ENCODE data around the gene CCDC137. TPM values are rescaled to one million over a fixed set of nuclear protein-coding genes. Genes with fewer than 3 reads are reported as not detected.
A peak's percentile ranks its signal among the peaks of the same experiment; 100 is the strongest.

CCDC137 gene
- total and polyA plus RNA-seq, 2 of the 13 experiments (the other 11 are each of a cell fraction or from before 2014, with no cell fraction given), result 14.6 to 39.1 TPM

GRCh38 chr17:81636505-81637288 lies 29.8 kb upstream of the CCDC137 start, which contains the start of the genes NPLOC4 and TSPAN10 (continued):
- TF ChIP-seq ZBTB33 (CRISPR knock-in tag; IDR thresholded peaks at IDR 0.05) (peak; percentile 57), SRSF4 (IDR thresholded peaks at IDR 0.05; ENCODE audit: low read depth, low read length, poor library complexity, severe bottlenecking) (no peak), GPN1 (CRISPR knock-in tag; IDR thresholded peaks at IDR 0.05; ENCODE audit: borderline replicate concordance) (no peak; the same call in 1 of the 2 replicates), ZNF598 (CRISPR knock-in tag; IDR thresholded peaks at IDR 0.05; ENCODE audit: borderline replicate concordance) (no peak), ZNF264 (CRISPR knock-in tag; IDR thresholded peaks at IDR 0.05) (peak; percentile 86), GMEB1 (CRISPR knock-in tag; IDR thresholded peaks at IDR 0.05; ENCODE audit: borderline replicate concordance) (peak; percentile 97), ZNF282 (IDR thresholded peaks at IDR 0.05; ENCODE audit: partially characterized antibody) (no peak), TEAD2 (CRISPR knock-in tag; IDR thresholded peaks at IDR 0.05) (0 out of 2 replicates have a peak, but pooled peaks have one; percentile 20), ZNF329 (CRISPR knock-in tag; IDR thresholded peaks at IDR 0.05; ENCODE audit: low read depth) (peak; percentile 91), ZNF652 (CRISPR knock-in tag; IDR thresholded peaks at IDR 0.05; ENCODE audit: borderline replicate concordance, low read depth) (peak; percentile 35; the same call in 1 of the 2 replicates), ZNF720 (CRISPR knock-in tag; IDR thresholded peaks at IDR 0.05) (peak; percentile 79; the same call in 1 of the 2 replicates), NR2F6 (IDR thresholded peaks at IDR 0.05) (no peak), NR2F6 (CRISPR knock-in tag; IDR thresholded peaks at IDR 0.05) (peak; percentile 70; the same call in 1 of the 2 replicates), RFXANK (CRISPR knock-in tag; IDR thresholded peaks at IDR 0.05) (peak; percentile 80; the same call in 1 of the 2 replicates), ZFAT (CRISPR knock-in tag; conservative IDR thresholded peaks at IDR 0.05) (no peak), DDIT3 (CRISPR knock-in tag; IDR thresholded peaks at IDR 0.05) (no peak), IKZF1 (IDR thresholded peaks at IDR 0.05) (no peak), ZNF512B (CRISPR knock-in tag; IDR thresholded peaks at IDR 0.05; ENCODE audit: borderline replicate concordance) (0 out of 2 replicates have a peak, but pooled peaks have one; percentile 27), ZNF101 (CRISPR knock-in tag; IDR thresholded peaks at IDR 0.05; ENCODE audit: borderline replicate concordance, low read depth) (no peak)
